Measurements from ENCODE around the gene HDAC5. TPM values are rescaled to one million over a fixed set of nuclear protein-coding genes. Genes with fewer than 3 reads are reported as not detected.

HDAC5 gene
- total RNA-seq, 3 donors from 2014 or later (not counting 1 experiment from before 2014, with no cell fraction given): 79.2 to 100 (median 91.9) TPM

- intact Hi-C loops (cut with micrococcal nuclease): no loop called here
- no peaks in the 10 kb centered on the region for H3K27me3 Mint-ChIP-seq (ENCODE audit: low read depth in 2 of 2)
- DNase-seq (no peak), ATAC-seq (no peak)
- Histone ChIP-seq H3K27ac (ENCODE audit: low read length) (no peak overlapping the region), H3K4me1 (ENCODE audit: control insufficient read depth, insufficient read depth, low read length) (peaks cover 14% of the 10 kb centered on the region), H3K27me3 (ENCODE audit: control insufficient read depth, insufficient read depth, low read length) (no peaks in the 10 kb centered on the region), H3K36me3 (ENCODE audit: control insufficient read depth, insufficient read depth, low read length) (peaks cover 26% of the 10 kb centered on the region), H3K9me3 (ENCODE audit: control insufficient read depth, insufficient read depth, low read length) (no peaks in the 10 kb centered on the region), H3K4me3 (ENCODE audit: low read length) (no peak overlapping the region)
- H3K36me3 Mint-ChIP-seq: no peaks in the 10 kb centered on the region
- no peaks in the 10 kb centered on the region for H3K9me3 Mint-ChIP-seq
- WGBS (ENCODE audit: insufficient coverage): 77% methylated on average over 9 of the region's 10 CpGs
- H3K4me1 Mint-ChIP-seq: peaks cover 29 to 44% of the 10 kb centered on the region in 2 donors
- peak overlapping the region; percentile 35 for H3K4me3 Mint-ChIP-seq
- no peak for TF ChIP-seq CTCF (IDR thresholded peaks at IDR 0.05)
- peak overlapping the region; percentile 51 to 73 for H3K27ac Mint-ChIP-seq
These were observed 59.5 kb downstream of the HDAC5 start for GRCh38 chr17:44063704-44064639.

- ATAC-seq (no peak), DNase-seq (no peak)
- Histone ChIP-seq H3K36me3 (ENCODE audit: control insufficient read depth, insufficient read depth, low read length) (peaks cover 26% of the 10 kb centered on the region), H3K27me3 (ENCODE audit: control insufficient read depth, insufficient read depth, low read length) (no peaks in the 10 kb centered on the region), H3K4me1 (ENCODE audit: control insufficient read depth, insufficient read depth, low read length) (peaks cover 14% of the 10 kb centered on the region), H3K9me3 (ENCODE audit: control insufficient read depth, insufficient read depth, low read length) (no peaks in the 10 kb centered on the region), H3K27ac (ENCODE audit: low read length) (no peak overlapping the region), H3K4me3 (ENCODE audit: low read length) (no peak overlapping the region)
- Mint-ChIP-seq H3K4me3 (no peak overlapping the region), H3K27ac (peak overlapping the region in 1 of 2 donors; percentile 73), H3K27me3 (ENCODE audit: low read depth in 2 of 2) (no peaks in the 10 kb centered on the region), H3K36me3 (no peaks in the 10 kb centered on the region), H3K4me1 (peaks cover 29 to 44% of the 10 kb centered on the region in 2 donors), H3K9me3 (no peaks in the 10 kb centered on the region)
- intact Hi-C loops (cut with micrococcal nuclease): no loop called here
- TF ChIP-seq CTCF (IDR thresholded peaks at IDR 0.05): no peak
- WGBS (ENCODE audit: insufficient coverage): 96% methylated on average over 15 of the region's 15 CpGs
These were observed 60.6 kb downstream of the HDAC5 start for GRCh38 chr17:44062871-44063270.

- Histone ChIP-seq H3K27me3 (ENCODE audit: control insufficient read depth, insufficient read depth, low read length) (no peaks in the 10 kb centered on the region), H3K27ac (ENCODE audit: low read length) (no peak overlapping the region), H3K4me3 (ENCODE audit: low read length) (no peak overlapping the region), H3K36me3 (ENCODE audit: control insufficient read depth, insufficient read depth, low read length) (peaks cover 26% of the 10 kb centered on the region), H3K4me1 (ENCODE audit: control insufficient read depth, insufficient read depth, low read length) (peaks cover 7% of the 10 kb centered on the region), H3K9me3 (ENCODE audit: control insufficient read depth, insufficient read depth, low read length) (no peaks in the 10 kb centered on the region)
- Mint-ChIP-seq H3K27me3 (ENCODE audit: low read depth in 2 of 2) (no peaks in the 10 kb centered on the region), H3K27ac (peak overlapping the region in 1 of 2 donors; percentile 11), H3K36me3 (no peaks in the 10 kb centered on the region), H3K9me3 (no peaks in the 10 kb centered on the region), H3K4me1 (peaks cover 25 to 35% of the 10 kb centered on the region in 2 donors), H3K4me3 (no peak overlapping the region)
- ATAC-seq (no peak), DNase-seq (no peak)
- 100% methylated on average over 1 of the region's 1 CpG for WGBS (ENCODE audit: insufficient coverage)
- intact Hi-C loops (cut with micrococcal nuclease): no loop called here
- TF ChIP-seq CTCF (IDR thresholded peaks at IDR 0.05): no peak
These were observed 62.0 kb downstream of the HDAC5 start for GRCh38 chr17:44061446-44061845.

All from natural killer cell (primary cell).